Esophagus squamous epithelium (tissue), 5 donors: ENCODE measurements around the gene SP8. TPM values are rescaled to one million over a fixed set of nuclear protein-coding genes. Genes with fewer than 3 reads are reported as not detected.

ENCODE experiments used
- DNase-seq: peaks from one replicate; lab custom pipeline; 2025; lab: John Stamatoyannopoulos, UW
- H3K27ac ChIP-seq, 4 donors: fragments of 200-600 bp; sonication (generic); one replicate each; pipeline ENCODE4 v1.5.1; 2016 to 2019; ENCODE audit warnings: mild to moderate bottlenecking in 1 of 4
- H3K27me3 ChIP-seq, 4 donors: fragments of 200-600 bp; sonication (generic); 1 replicate in 3 of 4; 2 replicates in 1 of 4; pipeline versions ENCODE4 v1.5.1 to v1.6.0; 2017 to 2021; ENCODE audit warnings: antibody characterized with exemption in 1 of 4
- H3K36me3 ChIP-seq, 3 donors: fragments of 200-600 bp; sonication (generic); one replicate each; pipeline ENCODE4 v1.5.1; 2016 to 2019
- H3K4me1 ChIP-seq, 3 donors: fragments of 200-600 bp; sonication (generic); one replicate each; pipeline ENCODE4 v1.5.1; 2017 to 2019
- H3K4me3 ChIP-seq, 4 donors: fragments of 200-600 bp; sonication (generic); 1 replicate in 3 of 4; 2 replicates in 1 of 4; pipeline ENCODE4 v1.5.1; 2016 to 2019; ENCODE audit warnings: mild to moderate bottlenecking in 2 of 4, moderate library complexity in 1 of 4
- H3K9me3 ChIP-seq, 3 donors: fragments of 200-600 bp; sonication (generic); one replicate each; pipeline ENCODE4 v1.5.1; 2016 to 2019
- POLR2A ChIP-seq, 4 donors: fragments of 450-650 bp; IDR thresholded peaks; one replicate each; pipeline ENCODE4 v1.6.1; 2017; ENCODE audit warnings: antibody characterized with exemption in 4 of 4, mild to moderate bottlenecking in 4 of 4, moderate library complexity in 3 of 4
- WGBS, 2 donors: methylation state at CpG; one replicate each; pipeline ENCODE4 v1.1.5; 2018; 5-methylcytosine and 5-hydroxymethylcytosine counted together
- intact Hi-C: fragments of 100-400 bp; cut with DNase I; formaldehyde crosslinking; loops from one replicate; pipeline ENCODE4 v1.15.0; 2022
- total RNA-seq, 4 donors: library from RNA; depleted of rRNA; stranded (reverse); fragments of >200 nt; gene quantifications; one replicate each; pipeline ENCODE4 v1.1.0, GENCODE V29; 2016
- TF ChIP-seq, protein P1 (sequence below), 6 experiments: fragments of 450-650 bp in 4 of 6; fragments of 200-600 bp in 2 of 6; sonication (generic) in 2 of 6; IDR thresholded peaks; one replicate each; pipeline ENCODE4 v1.5.1; 2016 to 2019; ENCODE audit warnings: antibody characterized with exemption in 6 of 6, mild to moderate bottlenecking in 4 of 6, moderate library complexity in 4 of 6
- donor health status: DM: yes; HTN: yes; CAD: no.

SP8 gene
- total RNA-seq, 4 donors from 2014 or later: not detected

DNA sequence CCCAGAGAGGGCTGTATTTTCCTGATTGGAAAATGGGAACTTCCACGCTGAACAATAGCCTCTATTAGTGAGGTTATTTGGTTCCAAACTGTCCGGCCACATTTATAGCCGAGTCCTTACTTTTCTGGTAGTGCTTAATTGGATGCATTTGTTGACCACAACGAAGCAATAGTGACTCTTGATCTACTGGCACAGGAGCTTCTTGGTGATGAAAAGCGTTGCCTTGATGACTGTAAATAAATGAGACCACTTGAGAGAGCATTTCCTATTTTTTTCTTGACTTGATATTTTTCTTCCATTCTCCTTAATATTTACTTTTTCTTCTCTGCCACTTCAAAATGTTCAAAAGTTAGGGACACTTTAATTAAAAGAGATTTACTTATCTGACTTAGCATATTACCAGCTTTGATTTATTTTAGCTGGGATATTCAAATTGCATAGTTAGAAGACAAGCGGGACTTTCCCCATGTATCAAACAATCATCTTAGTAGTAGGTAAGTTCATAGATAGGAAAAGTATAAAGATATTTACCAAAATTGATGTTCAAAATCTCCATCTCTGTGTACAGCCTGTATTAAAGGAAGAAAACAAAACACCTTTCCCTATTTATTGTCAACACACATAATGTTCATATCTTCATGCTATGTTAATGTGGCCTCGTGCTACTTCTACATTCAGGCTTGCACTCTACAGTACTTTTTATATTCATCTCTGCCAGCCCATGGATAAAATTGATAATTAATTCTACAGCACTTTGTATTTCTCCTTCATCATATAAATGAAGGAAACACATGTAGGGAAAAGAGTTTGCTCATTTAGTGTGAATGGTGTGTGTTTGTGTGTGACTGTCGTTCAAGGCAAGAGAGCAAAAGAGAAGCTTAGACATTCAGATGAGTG, 5.1 kb upstream of the SP8 start:
- H3K36me3 ChIP-seq: no peaks in the 10 kb centered on the region
- WGBS, 2 donors: 12 to 15% methylated on average over 8 of the region's 8 CpGs
- H3K4me3 ChIP-seq: no peak overlapping the region
- TF ChIP-seq POLR2A (IDR thresholded peaks at IDR 0.05): no peak
- TF ChIP-seq, protein P1, sequence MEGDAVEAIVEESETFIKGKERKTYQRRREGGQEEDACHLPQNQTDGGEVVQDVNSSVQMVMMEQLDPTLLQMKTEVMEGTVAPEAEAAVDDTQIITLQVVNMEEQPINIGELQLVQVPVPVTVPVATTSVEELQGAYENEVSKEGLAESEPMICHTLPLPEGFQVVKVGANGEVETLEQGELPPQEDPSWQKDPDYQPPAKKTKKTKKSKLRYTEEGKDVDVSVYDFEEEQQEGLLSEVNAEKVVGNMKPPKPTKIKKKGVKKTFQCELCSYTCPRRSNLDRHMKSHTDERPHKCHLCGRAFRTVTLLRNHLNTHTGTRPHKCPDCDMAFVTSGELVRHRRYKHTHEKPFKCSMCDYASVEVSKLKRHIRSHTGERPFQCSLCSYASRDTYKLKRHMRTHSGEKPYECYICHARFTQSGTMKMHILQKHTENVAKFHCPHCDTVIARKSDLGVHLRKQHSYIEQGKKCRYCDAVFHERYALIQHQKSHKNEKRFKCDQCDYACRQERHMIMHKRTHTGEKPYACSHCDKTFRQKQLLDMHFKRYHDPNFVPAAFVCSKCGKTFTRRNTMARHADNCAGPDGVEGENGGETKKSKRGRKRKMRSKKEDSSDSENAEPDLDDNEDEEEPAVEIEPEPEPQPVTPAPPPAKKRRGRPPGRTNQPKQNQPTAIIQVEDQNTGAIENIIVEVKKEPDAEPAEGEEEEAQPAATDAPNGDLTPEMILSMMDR (IDR thresholded peaks at IDR 0.05): no peak
- intact Hi-C loops: no loop called here
- H3K9me3 ChIP-seq: no peaks in the 10 kb centered on the region
- no peak for DNase-seq
- peaks cover 21 to 100% (median 73%) of the 10 kb centered on the region in 4 donors for H3K27me3 ChIP-seq
- peaks cover 0 to 19% (median 5%) of the 10 kb centered on the region in 3 donors for H3K4me1 ChIP-seq
- H3K27ac ChIP-seq: no peak overlapping the region

DNA sequence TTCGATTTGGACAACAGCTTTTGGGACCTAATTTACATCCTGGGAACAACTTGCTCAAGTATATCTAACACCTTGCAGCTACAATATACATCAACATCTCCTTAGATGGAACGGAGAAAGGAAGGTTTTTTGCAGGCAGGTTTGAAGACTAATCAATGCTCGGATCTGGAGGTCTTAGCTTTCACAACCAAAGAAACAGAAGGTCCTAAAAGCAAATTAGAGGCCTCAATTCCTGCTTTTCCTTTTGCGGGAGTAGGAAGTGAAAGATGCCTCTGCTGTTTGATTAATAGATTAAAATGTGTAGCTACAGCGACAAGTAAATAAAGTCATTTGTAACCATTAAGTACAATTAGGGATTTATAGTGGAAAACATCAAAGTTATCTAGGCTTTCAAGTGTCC, 3.7 kb upstream of the SP8 start:
- Histone ChIP-seq H3K36me3 (no peaks in the 10 kb centered on the region), H3K9me3 (no peaks in the 10 kb centered on the region), H3K27ac (no peak overlapping the region), H3K4me3 (no peak overlapping the region), H3K4me1 (peaks cover 12 to 27% (median 16%) of the 10 kb centered on the region in 3 donors), H3K27me3 (peaks cover 20 to 100% (median 72%) of the 10 kb centered on the region in 4 donors)
- WGBS, 2 donors: 16 to 19% methylated on average over 5 of the region's 5 CpGs
- TF ChIP-seq POLR2A (IDR thresholded peaks at IDR 0.05): no peak
- TF ChIP-seq, protein P1 (IDR thresholded peaks at IDR 0.05): no peak
- intact Hi-C loops: no loop called here
- DNase-seq: no peak

DNA sequence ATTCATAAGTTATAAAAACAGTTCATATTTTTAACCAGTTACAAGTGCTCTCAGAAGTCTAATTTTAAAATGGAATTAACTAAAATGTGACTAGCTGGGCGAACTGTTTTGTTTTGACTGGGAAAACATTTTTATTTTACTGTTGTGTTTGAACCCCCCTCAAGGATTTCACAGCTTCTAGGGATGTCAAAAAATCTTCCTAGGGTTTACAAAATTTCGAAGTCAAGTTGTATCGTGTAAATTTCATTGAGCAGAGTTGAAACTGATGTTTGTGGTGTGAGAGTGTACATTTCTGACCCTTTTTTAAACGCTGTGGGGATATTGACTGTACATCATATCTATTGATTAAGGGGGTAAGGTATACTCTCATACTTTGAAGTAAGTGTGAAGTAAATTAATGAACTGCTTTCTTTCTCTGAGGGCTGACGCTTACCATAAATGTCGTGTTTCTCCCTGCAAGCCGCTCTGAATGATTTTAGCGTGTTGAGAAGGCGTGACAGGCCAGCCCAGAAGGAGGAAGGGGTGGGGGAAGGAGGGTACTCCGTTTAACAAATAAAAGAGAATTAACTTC, 1.8 kb upstream of the SP8 start:
- Histone ChIP-seq H3K27ac (no peak overlapping the region), H3K4me1 (peaks cover 20 to 45% (median 33%) of the 10 kb centered on the region in 3 donors), H3K36me3 (no peaks in the 10 kb centered on the region), H3K27me3 (peaks cover 27 to 100% (median 64%) of the 10 kb centered on the region in 4 donors), H3K4me3 (no peak overlapping the region), H3K9me3 (no peaks in the 10 kb centered on the region)
- no peak for DNase-seq
- intact Hi-C loops: loop anchor here (10.0 kb wide), 1 partner anchor 466 kb away; no protein-coding TSS in a partner anchor
- WGBS, 2 donors: 26% methylated on average over 10 of the region's 10 CpGs
- TF ChIP-seq POLR2A (IDR thresholded peaks at IDR 0.05): no peak
- TF ChIP-seq, protein P1 (IDR thresholded peaks at IDR 0.05): no peak

DNA sequence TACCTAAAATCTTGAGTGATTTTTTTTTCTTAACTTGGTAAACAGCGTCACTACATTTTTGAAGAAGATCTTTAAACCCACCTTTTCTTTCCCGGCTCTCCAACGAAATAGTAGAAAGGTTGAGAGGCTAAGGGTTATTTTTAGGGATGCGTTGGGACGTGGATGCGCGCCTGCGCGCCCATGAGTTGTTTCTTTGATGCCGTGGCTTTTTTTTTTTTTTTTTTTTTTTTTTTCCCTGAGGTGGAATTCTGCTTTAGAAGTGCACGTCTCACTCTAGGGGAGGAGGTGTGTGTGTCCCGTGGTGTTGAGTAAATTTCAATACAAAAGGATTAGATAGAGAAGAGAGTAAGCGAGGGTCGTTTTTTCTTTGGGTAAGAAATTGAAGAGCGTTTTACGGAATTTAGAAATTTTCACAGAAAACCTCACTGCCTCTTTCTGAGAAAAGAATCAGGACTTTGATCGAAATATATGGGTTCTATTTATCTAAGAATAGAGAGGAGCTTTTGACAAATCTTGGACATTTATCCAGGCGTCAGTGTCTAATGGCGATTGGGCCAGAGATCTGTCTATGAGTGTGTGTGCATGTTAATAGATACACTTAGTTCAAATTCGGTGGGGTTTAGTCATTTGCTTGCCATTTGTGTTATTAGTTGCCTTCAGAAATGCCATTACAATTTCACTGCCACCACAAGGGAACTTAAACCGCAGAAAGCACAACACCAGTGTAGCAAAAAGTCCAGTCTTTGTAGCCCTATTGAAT, 1.2 kb upstream of the SP8 start:
- peaks cover 27 to 100% (median 58%) of the 10 kb centered on the region in 4 donors for H3K27me3 ChIP-seq
- no peak overlapping the region for H3K4me3 ChIP-seq
- TF ChIP-seq POLR2A (IDR thresholded peaks at IDR 0.05): no peak
- TF ChIP-seq, protein P1 (IDR thresholded peaks at IDR 0.05): no peak
- DNase-seq: no peak
- no peaks in the 10 kb centered on the region for H3K36me3 ChIP-seq
- intact Hi-C loops: loop anchor here (10.0 kb wide), 1 partner anchor 467 kb away; no protein-coding TSS in a partner anchor
- no peaks in the 10 kb centered on the region for H3K9me3 ChIP-seq
- WGBS, 2 donors: 19 to 25% methylated on average over 21 of the region's 21 CpGs
- H3K27ac ChIP-seq: no peak overlapping the region
- peaks cover 20 to 50% (median 33%) of the 10 kb centered on the region in 3 donors for H3K4me1 ChIP-seq
